Activated CD4-positive, CD25-positive, alpha-beta regulatory T cell treated with anti-CD3 and anti-CD28 coated beads, Interleukin-2, amount 50 U/mL, for 16 hours (primary cell): ENCODE data around the gene TBL1XR1.
"Not testable (repeated sequence)": the region's sequence is repeated elsewhere in the genome, so short reads cannot be mapped to it uniquely, and the experiment has no call there.

Experiments used
- DNase-seq: peaks from one replicate; pipeline ENCODE4 v3.0.0-alpha.2; 2020; ENCODE audit warnings: low read depth, low spot score

The TBL1XR1 gene

GRCh38 chr3:177026505-177027277 lies 170.6 kb downstream of the TBL1XR1 start:
- no peak for DNase-seq

DNA sequence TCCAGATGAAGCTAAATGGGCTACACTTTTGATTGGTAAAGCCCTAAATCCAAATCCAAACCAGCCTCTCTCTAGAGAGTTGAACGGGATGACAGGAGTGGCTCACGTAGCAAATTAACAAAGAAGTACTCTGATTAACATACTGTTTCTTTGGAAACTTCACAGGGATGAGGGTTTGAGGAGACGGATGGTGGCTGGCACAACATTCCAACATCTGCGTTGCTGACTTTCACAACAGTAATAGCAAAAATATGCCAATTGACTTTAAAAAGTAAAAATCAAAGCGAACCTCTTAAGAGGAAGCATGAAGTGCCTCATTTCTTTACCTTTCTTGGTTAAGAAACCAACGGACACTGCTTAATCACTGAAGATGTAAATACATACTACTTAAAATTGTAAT lies 181.4 kb downstream of the TBL1XR1 start:
- DNase-seq, result no peak

DNA sequence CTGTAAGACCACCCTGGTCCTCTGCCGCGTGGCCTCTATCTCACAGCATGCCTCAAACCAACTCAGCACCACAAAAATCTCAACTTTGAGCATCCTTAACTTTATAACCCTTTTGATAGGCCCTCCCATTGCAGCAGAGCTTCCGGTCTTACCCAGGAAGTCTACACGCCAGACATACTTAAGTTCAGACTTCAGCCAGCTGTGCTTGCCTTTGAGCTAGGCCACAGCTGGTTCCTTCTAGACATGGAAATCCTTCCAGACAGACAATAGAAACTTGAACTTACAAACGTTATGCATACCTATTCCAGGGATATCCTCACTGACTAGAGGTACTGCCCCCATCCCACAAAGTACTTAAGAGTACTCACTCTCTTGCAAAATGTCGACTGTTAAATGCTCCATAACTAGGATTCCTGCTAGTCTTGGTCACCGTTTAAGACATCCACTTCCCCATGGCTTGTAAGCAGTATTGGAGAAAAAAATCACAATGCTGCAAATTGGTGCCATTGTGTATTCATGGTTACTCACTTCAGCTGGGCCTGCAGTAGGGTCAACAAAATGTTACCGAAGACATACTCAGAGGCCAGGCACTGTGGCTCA lies 183.5 kb downstream of the TBL1XR1 start:
- DNase-seq, result no peak

GRCh38 chr3:177005718-177006405 lies 191.4 kb downstream of the TBL1XR1 start:
- DNase-seq, result no peak

GRCh38 chr3:177000159-177000558 lies 197.1 kb downstream of the TBL1XR1 start:
- not testable (repeated sequence) for DNase-seq

DNA sequence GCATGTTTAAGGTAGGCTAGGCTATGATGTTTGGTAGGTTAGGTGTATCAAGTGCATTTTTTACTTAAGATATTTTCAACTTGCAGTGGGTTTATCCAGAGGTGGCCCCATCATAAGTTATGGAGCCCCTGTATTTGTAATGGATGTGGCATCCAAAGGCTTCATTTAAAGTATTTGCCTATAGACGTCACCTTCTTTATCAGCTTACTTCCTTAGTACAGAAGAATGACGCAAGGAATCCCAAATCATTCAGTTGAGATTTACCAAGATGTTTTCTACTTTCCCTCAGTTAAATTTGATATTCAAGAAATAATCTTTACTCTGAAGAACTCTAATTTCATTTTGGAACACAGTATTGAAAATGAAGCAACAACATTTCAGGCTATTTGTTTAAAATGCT lies 201.3 kb downstream of the TBL1XR1 start:
- DNase-seq, result no peak

GRCh38 chr3:176994891-176995781 lies 202.1 kb downstream of the TBL1XR1 start:
- DNase-seq, result no peak

DNA sequence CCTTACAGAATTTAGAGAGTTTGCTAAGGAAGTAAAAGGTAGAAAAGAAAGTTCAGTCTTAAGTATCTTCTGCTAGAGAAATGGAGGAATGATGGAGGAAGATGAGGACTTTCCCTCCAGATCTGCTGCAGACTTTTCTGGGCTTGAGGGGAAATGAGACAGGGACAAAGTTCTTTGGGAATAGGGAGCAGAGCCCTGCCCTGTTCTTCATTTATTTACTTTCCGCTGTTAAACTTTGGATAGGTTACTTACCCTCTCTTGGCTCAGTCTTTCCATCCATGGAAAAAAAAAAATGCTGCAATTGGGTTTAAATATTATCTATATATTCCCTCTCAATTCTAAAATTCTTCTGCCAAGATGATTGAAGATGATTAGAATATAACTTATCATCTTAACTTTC lies 202.9 kb downstream of the TBL1XR1 start:
- DNase-seq, result no peak

DNA sequence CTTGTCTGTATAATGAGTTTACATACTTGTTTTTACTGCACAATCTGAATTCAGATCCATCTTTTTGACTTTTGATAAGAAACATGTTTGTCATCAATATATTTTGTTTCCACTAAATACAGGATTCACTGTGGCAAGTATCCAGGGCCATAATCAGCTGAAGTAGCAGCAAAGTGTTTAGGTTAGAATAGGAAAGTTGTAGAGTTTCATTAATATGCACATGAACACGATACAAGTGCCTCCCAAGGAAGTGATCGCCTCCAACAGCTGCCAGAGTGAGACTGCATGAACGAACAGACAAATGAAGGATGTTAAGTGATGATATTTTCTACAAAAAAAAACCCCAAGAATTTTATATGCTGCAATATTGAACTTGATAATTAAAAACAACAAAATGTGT lies 204.3 kb downstream of the TBL1XR1 start:
- no peak for DNase-seq

DNA sequence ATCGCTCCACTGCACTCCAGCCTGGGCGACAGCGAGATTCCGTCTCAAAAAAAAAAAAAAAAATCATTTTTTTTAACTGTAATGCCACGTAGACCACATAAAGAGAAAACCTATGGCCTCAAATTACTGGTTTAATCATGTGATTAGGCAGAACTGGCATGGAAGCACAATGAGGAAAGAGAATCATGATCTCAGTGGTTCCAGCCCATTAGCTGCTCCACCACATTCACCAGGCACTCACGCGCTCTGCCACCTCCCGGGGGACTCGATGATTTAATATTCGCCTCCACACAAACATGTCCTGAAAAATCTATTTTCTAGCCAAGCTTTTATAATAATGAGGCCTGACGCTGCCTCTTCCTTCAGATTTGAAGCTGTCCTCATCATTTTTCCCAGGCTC lies 204.7 kb downstream of the TBL1XR1 start:
- DNase-seq, result no peak

DNA sequence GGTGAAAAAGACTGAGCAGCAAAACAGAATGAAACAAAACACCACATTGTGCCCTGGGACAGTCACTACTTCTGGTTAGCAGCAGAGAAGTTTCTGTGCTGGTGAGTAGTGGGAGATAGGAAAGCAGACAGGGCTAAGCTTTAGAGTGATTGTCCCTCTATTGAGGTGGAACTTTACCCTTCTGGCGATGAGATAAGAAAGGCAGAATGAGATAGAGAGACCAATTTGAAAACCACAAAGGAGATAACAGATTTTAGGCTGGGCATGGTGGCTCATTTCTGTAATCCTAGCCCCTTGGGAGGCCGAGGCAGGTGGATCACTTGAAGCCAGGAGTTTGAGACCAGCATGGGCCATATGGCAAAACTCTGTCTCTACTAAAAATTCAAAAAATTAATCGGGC lies 208.5 kb downstream of the TBL1XR1 start:
- no peak for DNase-seq

- no peak for DNase-seq
Observed at GRCh38 chr3:176987901-176988650, 209.2 kb downstream of the TBL1XR1 start.

- no peak for DNase-seq
Observed at GRCh38 chr3:176978441-176978840, 218.8 kb downstream of the TBL1XR1 start.

DNA sequence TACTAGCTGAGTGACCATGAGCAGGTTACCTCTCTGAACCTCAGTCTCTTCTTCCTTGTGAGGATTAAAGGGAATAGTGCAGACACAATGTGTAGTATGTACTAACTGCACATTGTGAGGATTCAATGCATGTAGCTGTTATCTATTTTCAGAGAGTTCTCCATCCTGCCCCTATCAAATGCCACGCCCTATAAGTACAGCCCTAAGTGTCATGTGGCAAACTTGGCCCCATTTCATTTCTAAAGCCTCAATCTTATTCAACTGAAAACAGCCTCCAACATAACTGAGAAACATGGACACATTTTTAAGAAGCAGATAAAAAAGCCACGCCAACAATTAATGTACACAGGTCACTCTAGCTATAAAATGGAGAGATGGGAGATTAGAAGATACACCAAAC lies 220.0 kb downstream of the TBL1XR1 start:
- no peak for DNase-seq

DNA sequence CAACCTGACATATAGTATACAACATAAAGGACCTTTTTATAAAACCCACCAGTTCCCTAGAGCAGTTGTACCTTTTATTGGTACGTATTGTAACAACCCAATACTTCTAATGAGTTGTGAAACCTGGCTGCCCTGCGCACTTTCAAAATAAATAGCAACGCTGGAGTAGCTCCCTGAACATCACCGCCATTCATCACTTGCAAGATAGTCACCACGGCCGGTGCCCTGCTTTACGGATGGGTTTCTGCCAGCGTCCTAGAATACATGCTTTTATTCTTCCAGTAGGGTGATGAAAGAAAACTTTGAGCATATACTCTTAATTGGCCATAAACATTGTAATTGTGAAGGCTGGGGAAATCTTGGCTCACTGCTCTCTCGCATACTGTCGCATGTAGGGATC lies 220.7 kb downstream of the TBL1XR1 start:
- no peak for DNase-seq

GRCh38 chr3:176974279-176974678 lies 223.0 kb downstream of the TBL1XR1 start:
- DNase-seq, result no peak

DNA sequence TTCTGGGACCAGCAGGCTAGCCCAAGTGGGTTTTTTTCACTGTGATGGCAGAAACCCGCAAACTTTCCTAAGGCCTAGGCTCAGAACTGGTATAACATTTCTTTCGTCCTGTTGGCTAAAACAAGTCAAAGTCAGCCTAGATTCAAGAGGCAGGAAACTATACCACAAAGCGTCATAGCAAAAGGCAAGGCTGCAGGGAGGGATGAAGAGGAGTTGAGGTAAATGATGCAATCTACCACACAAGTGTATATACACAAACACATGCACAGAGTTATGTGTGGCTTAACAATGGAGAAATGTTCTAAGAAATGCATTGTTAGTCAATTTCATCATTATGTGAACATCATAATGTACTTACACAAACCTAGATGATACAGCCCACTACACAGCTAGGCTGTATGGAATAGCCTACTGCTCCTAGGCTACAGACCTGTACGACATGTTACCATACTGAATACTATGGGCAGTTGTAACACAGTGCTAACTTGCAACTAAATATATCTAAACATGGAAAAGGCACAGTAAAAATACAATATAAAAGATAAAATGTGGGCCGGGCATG lies 225.6 kb downstream of the TBL1XR1 start:
- DNase-seq, result no peak

- DNase-seq, result no peak
Observed at GRCh38 chr3:176970770-176971169, 226.5 kb downstream of the TBL1XR1 start.

- DNase-seq, result no peak
Observed at GRCh38 chr3:176969506-176969905, 227.8 kb downstream of the TBL1XR1 start.
